Type B pancreatic cell (in vitro differentiated cells): ENCODE measurements around the gene GTF2H1. TPM values are rescaled to one million over a fixed set of nuclear protein-coding genes. Genes with fewer than 3 reads are reported as not detected.
"Not testable (repeated sequence)": the region's sequence is repeated elsewhere in the genome, so short reads cannot be mapped to it uniquely, and the experiment has no call there.

ENCODE experiments used
- DNase-seq: peaks from one replicate; pipeline ENCODE4 v3.0.0; 2021; ENCODE audit warnings: mixed read lengths; ENCODE audit not compliant: unreplicated experiment; ENCODE audit errors: extremely low spot score
- H3K27ac Mint-ChIP-seq: 2 replicates; pipeline ENCODE4 v1.8.0; 2021; ENCODE audit warnings: mild to moderate bottlenecking, mixed read lengths
- H3K27me3 Mint-ChIP-seq: 2 replicates; pipeline ENCODE4 v1.8.0; 2021; ENCODE audit warnings: mixed read lengths
- H3K36me3 Mint-ChIP-seq: 2 replicates; pipeline ENCODE4 v1.8.0; 2021; ENCODE audit warnings: mixed read lengths
- H3K4me1 Mint-ChIP-seq: one replicate; pipeline ENCODE4 v1.8.0; 2021; ENCODE audit warnings: mixed read lengths; ENCODE audit not compliant: unreplicated experiment
- H3K4me3 Mint-ChIP-seq: 2 replicates; pipeline ENCODE4 v1.8.0; 2021; ENCODE audit warnings: mild to moderate bottlenecking, mixed read lengths
- H3K9me3 Mint-ChIP-seq: 2 replicates; pipeline ENCODE4 v1.8.0; 2021; ENCODE audit warnings: mixed read lengths
- total RNA-seq: library from RNA; stranded (reverse); gene quantifications from 2 replicates; pipeline ENCODE4 v1.2.1, GENCODE V29; 2021; ENCODE audit warnings: low replicate concordance
- TF ChIP-seq, protein P1 (sequence below): fragments of 200-600 bp; sonication (generic); conservative IDR thresholded peaks from 2 replicates; pipeline ENCODE4 v1.5.0; 2021; ENCODE audit warnings: antibody characterized with exemption, mild to moderate bottlenecking

The GTF2H1 gene
- total RNA-seq, 1 donor from 2014 or later = 41.6 TPM

DNA sequence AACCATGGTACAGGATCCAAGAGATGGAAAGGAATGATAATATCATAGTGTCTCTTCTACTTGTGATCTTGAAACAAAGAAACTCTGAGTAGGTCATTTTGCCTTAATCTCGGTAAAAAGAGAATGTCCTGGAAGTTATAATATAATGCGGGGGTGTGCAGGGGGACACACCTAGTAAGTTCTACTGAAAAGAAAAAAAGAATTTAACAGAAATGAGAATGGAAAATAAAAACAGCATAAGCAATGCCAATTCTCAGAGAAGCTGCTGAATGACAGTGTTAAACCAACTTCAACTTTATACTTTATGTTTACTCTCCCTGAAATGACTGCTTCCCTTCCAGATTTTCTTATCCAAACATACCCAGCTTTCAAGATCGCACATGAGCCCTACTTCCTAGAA, 2.5 kb upstream of the GTF2H1 start:
- Mint-ChIP-seq H3K4me1 (peaks cover 43% of the 10 kb centered on the region), H3K27ac (peak overlapping the region; percentile 71), H3K36me3 (peaks cover 8% of the 10 kb centered on the region), H3K27me3 (no peaks in the 10 kb centered on the region), H3K4me3 (peak overlapping the region; percentile 75), H3K9me3 (no peaks in the 10 kb centered on the region)
- DNase-seq = no peak
- TF ChIP-seq, protein P1, sequence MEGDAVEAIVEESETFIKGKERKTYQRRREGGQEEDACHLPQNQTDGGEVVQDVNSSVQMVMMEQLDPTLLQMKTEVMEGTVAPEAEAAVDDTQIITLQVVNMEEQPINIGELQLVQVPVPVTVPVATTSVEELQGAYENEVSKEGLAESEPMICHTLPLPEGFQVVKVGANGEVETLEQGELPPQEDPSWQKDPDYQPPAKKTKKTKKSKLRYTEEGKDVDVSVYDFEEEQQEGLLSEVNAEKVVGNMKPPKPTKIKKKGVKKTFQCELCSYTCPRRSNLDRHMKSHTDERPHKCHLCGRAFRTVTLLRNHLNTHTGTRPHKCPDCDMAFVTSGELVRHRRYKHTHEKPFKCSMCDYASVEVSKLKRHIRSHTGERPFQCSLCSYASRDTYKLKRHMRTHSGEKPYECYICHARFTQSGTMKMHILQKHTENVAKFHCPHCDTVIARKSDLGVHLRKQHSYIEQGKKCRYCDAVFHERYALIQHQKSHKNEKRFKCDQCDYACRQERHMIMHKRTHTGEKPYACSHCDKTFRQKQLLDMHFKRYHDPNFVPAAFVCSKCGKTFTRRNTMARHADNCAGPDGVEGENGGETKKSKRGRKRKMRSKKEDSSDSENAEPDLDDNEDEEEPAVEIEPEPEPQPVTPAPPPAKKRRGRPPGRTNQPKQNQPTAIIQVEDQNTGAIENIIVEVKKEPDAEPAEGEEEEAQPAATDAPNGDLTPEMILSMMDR = no peak

DNA sequence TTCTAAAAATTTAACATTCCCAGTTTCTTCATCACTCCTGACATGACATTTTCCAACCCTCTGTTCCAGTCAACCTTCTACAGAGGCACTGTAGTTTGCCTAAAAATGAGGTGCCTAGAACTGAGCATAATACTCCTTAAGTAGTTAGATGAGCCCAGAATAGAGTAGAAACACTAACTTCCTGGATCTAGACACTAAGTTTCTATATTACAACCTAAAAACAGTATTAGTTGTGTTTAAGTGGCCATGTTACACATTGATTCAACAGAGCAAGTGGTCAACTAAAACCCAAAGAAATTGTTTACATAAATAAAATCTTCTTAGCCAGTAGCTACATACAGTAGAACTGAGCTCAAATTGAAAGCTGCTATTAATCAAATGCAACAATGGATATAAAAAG, 1.8 kb upstream of the GTF2H1 start:
- no peaks in the 10 kb centered on the region for H3K9me3 Mint-ChIP-seq
- peak overlapping the region; percentile 71 for H3K27ac Mint-ChIP-seq
- H3K36me3 Mint-ChIP-seq = peaks cover 14% of the 10 kb centered on the region
- H3K27me3 Mint-ChIP-seq = no peaks in the 10 kb centered on the region
- H3K4me1 Mint-ChIP-seq = peaks cover 49% of the 10 kb centered on the region
- TF ChIP-seq, protein P1 = no peak
- no peak for DNase-seq
- peak overlapping the region; percentile 75 for H3K4me3 Mint-ChIP-seq

DNA sequence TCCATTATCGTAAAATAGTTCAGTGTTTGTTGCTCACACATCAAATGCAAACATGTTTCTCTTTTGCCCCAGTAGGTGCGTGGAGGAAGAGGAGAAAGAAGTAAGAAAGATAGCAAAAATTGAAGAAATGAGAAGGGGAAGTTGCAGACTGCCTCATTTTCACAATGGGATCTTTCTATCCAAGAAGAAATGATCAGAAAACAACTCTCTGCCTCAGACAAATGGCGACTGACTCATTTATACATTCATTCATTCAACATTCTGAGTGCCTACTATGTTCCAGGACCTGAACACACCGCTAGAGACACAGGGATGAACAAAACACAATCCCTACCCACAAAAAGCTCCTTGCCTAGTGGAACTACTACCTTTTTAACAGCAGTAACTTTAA, 794 bp upstream of the GTF2H1 start:
- no peak for DNase-seq
- H3K4me1 Mint-ChIP-seq = peaks cover 49% of the 10 kb centered on the region
- peak overlapping the region; percentile 100 for H3K27ac Mint-ChIP-seq
- H3K4me3 Mint-ChIP-seq = peak overlapping the region; percentile 97
- TF ChIP-seq, protein P1 = no peak
- H3K27me3 Mint-ChIP-seq = no peaks in the 10 kb centered on the region
- H3K36me3 Mint-ChIP-seq = peaks cover 16% of the 10 kb centered on the region
- no peaks in the 10 kb centered on the region for H3K9me3 Mint-ChIP-seq

DNA sequence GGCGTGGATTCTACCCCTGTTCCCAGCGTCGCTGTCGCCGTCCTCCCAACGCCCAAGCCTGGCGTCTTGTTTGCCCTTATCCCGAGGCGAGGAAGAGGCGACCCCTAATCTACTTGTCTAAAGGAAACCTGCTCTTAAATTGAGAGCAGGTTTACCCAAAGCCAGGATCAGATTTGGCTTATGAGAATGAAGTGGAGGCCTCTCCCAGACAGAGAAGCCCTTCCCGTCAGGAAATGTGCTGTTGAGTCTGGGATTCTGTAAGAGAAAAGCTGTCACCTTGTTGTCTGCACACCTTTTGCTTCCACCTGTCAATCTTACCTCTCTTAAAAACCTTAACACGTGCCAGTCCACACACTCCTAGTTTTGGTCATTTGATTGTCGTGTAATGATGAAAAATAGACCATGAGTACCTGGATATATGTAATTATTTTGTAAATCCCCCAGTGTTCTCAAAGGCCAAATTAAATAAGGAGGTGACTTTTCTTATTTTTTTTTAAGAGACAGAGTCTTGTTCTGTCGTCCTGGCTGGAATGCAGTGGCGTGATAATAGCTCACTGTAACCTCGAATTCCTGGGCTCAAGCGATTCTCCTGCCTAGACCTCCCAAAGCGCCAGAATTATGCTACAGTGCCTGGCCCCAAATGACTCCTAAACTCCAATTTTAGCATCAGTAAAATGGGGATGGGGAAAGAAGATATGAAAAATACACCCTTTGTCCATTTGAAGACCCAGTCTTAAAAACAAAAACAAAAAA, 627 bp downstream of the GTF2H1 start:
- Mint-ChIP-seq H3K36me3 (peaks cover 15% of the 10 kb centered on the region), H3K27me3 (no peaks in the 10 kb centered on the region), H3K4me1 (peaks cover 49% of the 10 kb centered on the region), H3K4me3 (peak overlapping the region; percentile 97), H3K9me3 (no peaks in the 10 kb centered on the region), H3K27ac (peak overlapping the region; percentile 100)
- DNase-seq = no peak
- TF ChIP-seq, protein P1 = no peak

DNA sequence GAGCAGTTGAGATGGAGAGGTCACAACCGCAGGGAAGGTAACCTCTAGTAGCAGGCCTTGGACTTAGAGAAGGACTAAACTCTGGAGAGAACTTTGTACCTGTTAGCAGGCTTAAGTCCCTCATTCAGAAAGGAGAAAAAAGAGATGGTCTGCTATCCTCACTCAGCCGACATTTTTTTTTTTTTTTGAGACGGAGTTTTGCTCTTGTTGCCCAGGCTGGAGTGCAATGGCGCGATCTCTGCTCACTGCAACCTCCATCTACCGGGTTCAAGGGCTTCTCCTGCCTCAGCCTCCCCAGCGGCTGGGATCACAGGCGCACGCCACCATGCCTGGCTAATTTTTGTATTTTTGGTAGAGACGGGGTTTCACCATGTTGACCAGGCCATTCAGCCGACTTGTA, 1.5 kb downstream of the GTF2H1 start:
- not testable (repeated sequence) for DNase-seq, H3K9me3 Mint-ChIP-seq, H3K27me3 Mint-ChIP-seq
- H3K36me3 Mint-ChIP-seq = peaks cover 15% of the 10 kb centered on the region
- H3K4me3 Mint-ChIP-seq = peak overlapping the region; percentile 97
- peaks cover 43% of the 10 kb centered on the region for H3K4me1 Mint-ChIP-seq
- peak overlapping the region; percentile 100 for H3K27ac Mint-ChIP-seq

DNA sequence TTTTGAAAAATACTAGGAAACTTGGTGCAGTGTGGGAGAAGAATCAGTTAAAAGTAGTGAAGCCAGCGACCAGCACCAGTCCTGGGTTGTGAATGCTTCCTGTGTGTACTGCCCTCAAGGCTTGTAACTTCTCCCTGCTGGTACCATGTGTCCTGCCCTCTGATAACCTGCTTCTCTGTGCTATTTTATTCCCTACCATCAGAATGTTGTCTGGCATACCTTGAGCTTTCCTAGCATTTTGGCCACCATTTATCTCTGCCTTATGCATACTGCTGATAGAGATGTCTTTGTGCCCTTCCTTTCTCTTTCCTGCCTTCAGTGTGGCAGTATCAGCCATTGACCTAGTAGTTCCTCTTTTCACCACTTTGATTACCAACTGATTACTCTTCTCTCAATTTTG, 2.0 kb downstream of the GTF2H1 start:
- DNase-seq = no peak
- TF ChIP-seq, protein P1 = no peak
- Mint-ChIP-seq H3K36me3 (peaks cover 18% of the 10 kb centered on the region), H3K4me3 (peak overlapping the region; percentile 80), H3K9me3 (no peaks in the 10 kb centered on the region), H3K27me3 (no peaks in the 10 kb centered on the region), H3K4me1 (peaks cover 41% of the 10 kb centered on the region), H3K27ac (peak overlapping the region; percentile 85)
